ENCODE measurements around the gene SFI1. TPM values are rescaled to one million over a fixed set of nuclear protein-coding genes. Genes with fewer than 3 reads are reported as not detected.

SFI1 gene
- polyA plus RNA-seq, 1 donor (not counting 4 experiments of a cell fraction or from before 2014, with no cell fraction given) = 10.7 TPM

GRCh38 chr22:31615940-31616314, 119.6 kb downstream of the SFI1 start:
- Histone ChIP-seq H3K9me1 (ENCODE audit: control insufficient read depth, extremely low read depth, insufficient read depth, low read length) (peaks cover 2% of the 10 kb centered on the region), H3K27me3 (ENCODE audit: control insufficient read depth, extremely low read depth, insufficient read depth, low read length) (no peaks in the 10 kb centered on the region), H2AFZ (ENCODE audit: control insufficient read depth, low read length) (no peak overlapping the region), H3K4me1 (ENCODE audit: control insufficient read depth, extremely low read depth, insufficient read depth, low read length) (peaks cover 9% of the 10 kb centered on the region), H3K4me3 (ENCODE audit: control insufficient read depth in 2 of 3, extremely low read depth in 1 of 3, insufficient read depth in 2 of 3, low read depth in 1 of 3, low read length in 3 of 3) (no peak overlapping the region), H3K9me3 (ENCODE audit: control insufficient read depth, low read depth, low read length) (no peaks in the 10 kb centered on the region), H3K9ac (ENCODE audit: control insufficient read depth, extremely low read depth, insufficient read depth, low read length) (no peak overlapping the region), H3K79me2 (ENCODE audit: control insufficient read depth, insufficient read depth, low read length) (peaks cover 2% of the 10 kb centered on the region), H3K4me2 (ENCODE audit: control insufficient read depth, extremely low read depth, insufficient read depth, low read depth, low read length) (no peak overlapping the region), H3K36me3 (ENCODE audit: control insufficient read depth in 2 of 2, extremely low read depth in 1 of 2, insufficient read depth in 2 of 2, low read length in 2 of 2) (peaks cover 27 to 32% of the 10 kb centered on the region in 2 experiments), H4K20me1 (ENCODE audit: control insufficient read depth, extremely low read depth, insufficient read depth, low read length) (peaks cover 13% of the 10 kb centered on the region), H3K27ac (ENCODE audit: control insufficient read depth, insufficient read depth, low read length) (no peak overlapping the region)
- dilution Hi-C loops (cut with MboI; ENCODE audit: extremely low pct_ligation_motif_present, low sequenced_read_pairs) = no loop called here
- TF ChIP-seq EZH2 (IDR thresholded peaks at IDR 0.05; ENCODE audit: low read length) (no peak), CTCF (optimal IDR thresholded peaks at IDR 0.05 in 1 of 3, IDR thresholded peaks at IDR 0.05 in 1 of 3, conservative IDR thresholded peaks at IDR 0.05 in 1 of 3; ENCODE audit: extremely low read depth in 1 of 3, insufficient read depth in 2 of 3, low read length in 3 of 3) (no peak)
- no peak for DNase-seq (ENCODE audit: low read depth, low spot score)
- no peak for FAIRE-seq

- no peak overlapping the region for H3K4me2 ChIP-seq (ENCODE audit: control insufficient read depth, extremely low read depth, insufficient read depth, low read depth, low read length)
- H3K9me1 ChIP-seq (ENCODE audit: control insufficient read depth, extremely low read depth, insufficient read depth, low read length) = peaks cover 2% of the 10 kb centered on the region
- no peaks in the 10 kb centered on the region for H3K27me3 ChIP-seq (ENCODE audit: control insufficient read depth, extremely low read depth, insufficient read depth, low read length)
- H3K79me2 ChIP-seq (ENCODE audit: control insufficient read depth, insufficient read depth, low read length) = peaks cover 2% of the 10 kb centered on the region
- no peak overlapping the region for H2AFZ ChIP-seq (ENCODE audit: control insufficient read depth, low read length)
- peaks cover 29 to 34% of the 10 kb centered on the region in 2 experiments for H3K36me3 ChIP-seq (ENCODE audit: control insufficient read depth in 2 of 2, extremely low read depth in 1 of 2, insufficient read depth in 2 of 2, low read length in 2 of 2)
- H4K20me1 ChIP-seq (ENCODE audit: control insufficient read depth, extremely low read depth, insufficient read depth, low read length) = peaks cover 13% of the 10 kb centered on the region
- peaks cover 9% of the 10 kb centered on the region for H3K4me1 ChIP-seq (ENCODE audit: control insufficient read depth, extremely low read depth, insufficient read depth, low read length)
- H3K9me3 ChIP-seq (ENCODE audit: control insufficient read depth, low read depth, low read length) = no peaks in the 10 kb centered on the region
- TF ChIP-seq EZH2 (IDR thresholded peaks at IDR 0.05; ENCODE audit: low read length) (no peak), CTCF (optimal IDR thresholded peaks at IDR 0.05 in 1 of 3, IDR thresholded peaks at IDR 0.05 in 1 of 3, conservative IDR thresholded peaks at IDR 0.05 in 1 of 3; ENCODE audit: extremely low read depth in 1 of 3, insufficient read depth in 2 of 3, low read length in 3 of 3) (no peak)
- DNase-seq (ENCODE audit: low read depth, low spot score) (no peak), FAIRE-seq (no peak)
- H3K4me3 ChIP-seq (ENCODE audit: control insufficient read depth in 2 of 3, extremely low read depth in 1 of 3, insufficient read depth in 2 of 3, low read depth in 1 of 3, low read length in 3 of 3) = no peak overlapping the region
- H3K27ac ChIP-seq (ENCODE audit: control insufficient read depth, insufficient read depth, low read length) = no peak overlapping the region
- dilution Hi-C loops (cut with MboI; ENCODE audit: extremely low pct_ligation_motif_present, low sequenced_read_pairs) = no loop called here
- H3K9ac ChIP-seq (ENCODE audit: control insufficient read depth, extremely low read depth, insufficient read depth, low read length) = no peak overlapping the region
Observed at GRCh38 chr22:31616315-31616980, 120.1 kb downstream of the SFI1 start.
